Heart left ventricle (tissue), 16 donors: ENCODE measurements around the gene GEN1. TPM values are rescaled to one million over a fixed set of nuclear protein-coding genes. Genes with fewer than 3 reads are reported as not detected.

Experiments used
- ATAC-seq, 4 donors: fragments of 200-7000 bp; cut with Tn5 transposase; one replicate each; pipeline ENCODE4 v1.9.1; 2020 to 2022; ENCODE audit warnings: moderate library complexity in 4 of 4, mild to moderate bottlenecking in 3 of 4, moderate number of reproducible peaks in 1 of 4
- DNase-seq, 5 donors: peaks; one replicate each; pipeline ENCODE4 v3.0.0-alpha.2; 2020
- H3K27ac ChIP-seq, 12 donors: fragments of 200-600 bp; sonication (generic) in 4 of 12; one replicate each; pipeline versions ENCODE4 v1.5.0 to v1.8.0; 2016 to 2022; ENCODE audit warnings: mild to moderate bottlenecking in 2 of 12
- H3K27me3 ChIP-seq, 9 donors: fragments of 200-600 bp; sonication (generic) in 2 of 9; one replicate each; pipeline versions ENCODE4 v1.5.1 to v1.8.0; 2016 to 2022; ENCODE audit warnings: mild to moderate bottlenecking in 3 of 9
- H3K36me3 ChIP-seq, 9 donors: fragments of 200-600 bp; sonication (generic) in 2 of 9; one replicate each; pipeline versions ENCODE4 v1.5.0 to v1.8.0; 2018 to 2022; ENCODE audit warnings: mild to moderate bottlenecking in 2 of 9
- H3K4me1 ChIP-seq, 12 donors: fragments of 200-600 bp; sonication (generic) in 4 of 12; one replicate each; pipeline versions ENCODE4 v1.5.0 to v1.8.0; 2016 to 2022; ENCODE audit warnings: mild to moderate bottlenecking in 3 of 12
- H3K4me3 ChIP-seq, 12 donors: fragments of 200-600 bp; sonication (generic) in 4 of 12; one replicate each; pipeline versions ENCODE4 v1.5.0 to v1.8.0; 2017 to 2022; ENCODE audit warnings: mild to moderate bottlenecking in 9 of 12, moderate library complexity in 4 of 12
- H3K9me3 ChIP-seq, 12 donors: fragments of 200-600 bp; sonication (generic) in 4 of 12; one replicate each; pipeline versions ENCODE4 v1.5.0 to v1.8.0; 2016 to 2022; ENCODE audit warnings: mild to moderate bottlenecking in 1 of 12
- CTCF ChIP-seq, 12 donors: fragments of 200-600 bp; sonication (generic) in 4 of 12; IDR thresholded peaks; one replicate each; pipeline versions ENCODE4 v1.5.0 to v1.8.0; 2018 to 2022; ENCODE audit warnings: antibody characterized with exemption in 12 of 12, mild to moderate bottlenecking in 5 of 12
- POLR2A ChIP-seq, 2 donors: fragments of 450-650 bp; IDR thresholded peaks; one replicate each; pipeline ENCODE4 v1.6.1; 2017; ENCODE audit warnings: antibody characterized with exemption in 2 of 2, mild to moderate bottlenecking in 2 of 2, moderate library complexity in 2 of 2
- WGBS, 4 donors: extraction: QIAGEN DNeasy Blood & Tissue Kit in 2 of 4; methylation state at CpG; one replicate each; pipeline versions ENCODE4 v1.1.5 to v1.1.7; 2013 to 2018; 5-methylcytosine and 5-hydroxymethylcytosine counted together
- intact Hi-C, 10 donors: fragments of 100-400 bp; cut with DNase I; formaldehyde crosslinking; loops; one replicate each; pipeline versions ENCODE4 v1.11.1 to v1.14.2; 2022
- polyA plus RNA-seq, 2 donors: library from polyadenylated mRNA; stranded (reverse); fragments of 200-250 nt; gene quantifications; one replicate each; pipeline ENCODE4 v1.2.3, GENCODE V29; 2013
- total RNA-seq, 9 donors: library from RNA; depleted of rRNA in 2 of 9; stranded (reverse); fragments of >200 nt in 2 of 9; fragmentation: NEBNext Ultra II Directional in 3 of 9; extraction: Animal tissue kit (Norgen Biotek cat#: 25700) in 3 of 9; gene quantifications; one replicate each; pipeline versions ENCODE4 v1.1.0 to v1.2.4, GENCODE V29; 2016 to 2023
- donor health status: ischemic (EF 13 %, LVEDD 7.1; RV severe dilation, severe dysfunction).
- donor health status: healthy with polysubstance abuse.
- donor health status: DM: no; HTN: yes; CAD: no.
- donor health status: DM: no; HTN: no; CAD: no.
- donor health status: ischemic (EF 25% LVEDD 6.9; RV normal size, moderate dysfunction).
- donor health status: ischemic (EF 25% LVEDD 5.7; RV mildly dilated, moderate dysfunction).
- donor health status: healthy.
- donor health status: DM: yes; HTN: yes; CAD: no.
- donor health status: ischemic (EF 35%, LVEDD 5.7; RV mildly dilated, moderate dysfunction).
- donor health status: nonischemic (EF 11% LVEDD 7.7; RV severe dilation, severe dysfunction).
- donor health status: DM: yes; HTN: yes; CAD: no.
- donor health status: PGD.
- donor health status: ischemic (EF 29% LVEDD 5.4; RV normal size, mild dysfunction).
- donor health status: nonischemic (EF 23%, LVEDD 6.1; RV moderate dilation, normal function).

Gene GEN1
- total and polyA plus RNA-seq, 11 donors: 1.0 to 8.8 (median 3.0) TPM

- intact Hi-C loops: no loop called here
- 83 to 89% (median 86%) methylated on average over 4 of the region's 4 CpGs for WGBS, 4 donors
- DNase-seq: no peak
- peaks cover 0 to 19% (median 10%) of the 10 kb centered on the region in 12 donors for H3K4me1 ChIP-seq
- H3K27me3 ChIP-seq: no peaks in the 10 kb centered on the region
- no peak for ATAC-seq
- peaks cover 0 to 29% (median 17%) of the 10 kb centered on the region in 9 donors for H3K36me3 ChIP-seq
- TF ChIP-seq CTCF (IDR thresholded peaks at IDR 0.05) (no peak), POLR2A (IDR thresholded peaks at IDR 0.05) (no peak)
- no peaks in the 10 kb centered on the region for H3K9me3 ChIP-seq
- H3K27ac ChIP-seq: no peak overlapping the region
- no peak overlapping the region for H3K4me3 ChIP-seq
These were observed 6.1 kb upstream of the GEN1 start for GRCh38 chr2:17747684-17748452.

- Histone ChIP-seq H3K36me3 (peaks cover 0 to 20% (median 16%) of the 10 kb centered on the region in 9 donors), H3K4me3 (no peak overlapping the region), H3K27ac (no peak overlapping the region), H3K9me3 (no peaks in the 10 kb centered on the region), H3K27me3 (no peaks in the 10 kb centered on the region), H3K4me1 (peaks cover 0 to 21% (median 11%) of the 10 kb centered on the region in 12 donors)
- ATAC-seq (no peak), DNase-seq (no peak)
- no peak for TF ChIP-seq CTCF (IDR thresholded peaks at IDR 0.05)
- no peak for TF ChIP-seq POLR2A (IDR thresholded peaks at IDR 0.05)
- intact Hi-C loops: no loop called here
- 89 to 95% (median 92%) methylated on average over 6 of the region's 6 CpGs for WGBS, 4 donors
These were observed 5.2 kb upstream of the GEN1 start for GRCh38 chr2:17748745-17749144.

- TF ChIP-seq POLR2A (IDR thresholded peaks at IDR 0.05) (no peak), CTCF (IDR thresholded peaks at IDR 0.05) (no peak)
- no peaks in the 10 kb centered on the region for H3K27me3 ChIP-seq
- peaks cover 0 to 27% (median 17%) of the 10 kb centered on the region in 12 donors for H3K4me1 ChIP-seq
- ATAC-seq: no peak
- H3K36me3 ChIP-seq: peaks cover 0 to 8% (median 4%) of the 10 kb centered on the region in 9 donors
- no peak for DNase-seq
- intact Hi-C loops: loop anchor here in 7 of 10 donors (5.0 to 10.0 kb wide), 3 partner anchors 72 to 82 kb away; no protein-coding TSS in a partner anchor
- WGBS, 4 donors: 82 to 92% (median 84%) methylated on average over 2 of the region's 2 CpGs
- no peak overlapping the region for H3K4me3 ChIP-seq
- H3K9me3 ChIP-seq: no peaks in the 10 kb centered on the region
- H3K27ac ChIP-seq: no peak overlapping the region
These were observed 4.0 kb upstream of the GEN1 start for GRCh38 chr2:17749753-17750438.

DNA sequence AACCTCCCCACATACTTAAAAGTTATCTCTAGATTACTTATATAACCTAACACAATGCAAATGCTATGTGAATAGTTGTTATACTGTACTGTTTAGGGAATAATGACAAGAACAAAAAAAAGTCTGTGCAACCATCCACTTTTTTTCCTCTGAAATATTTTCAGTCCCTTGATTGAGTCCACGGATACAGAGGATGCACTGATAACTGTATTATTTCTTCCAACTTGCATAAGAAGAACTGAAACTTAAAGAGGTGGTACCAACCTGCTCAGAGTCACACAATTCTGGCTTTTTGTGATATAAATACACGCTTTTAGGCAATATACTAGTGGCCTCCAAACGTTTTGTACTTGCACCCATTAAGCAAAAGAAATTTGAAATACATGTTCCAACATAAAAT lies 1.7 kb upstream of the GEN1 start:
- DNase-seq (no peak), ATAC-seq (no peak)
- H3K27me3 ChIP-seq: no peaks in the 10 kb centered on the region
- H3K4me3 ChIP-seq: peak overlapping the region in 9 of 12 donors; percentile 71 to 100 (median 95)
- TF ChIP-seq CTCF (IDR thresholded peaks at IDR 0.05): no peak
- no peak for TF ChIP-seq POLR2A (IDR thresholded peaks at IDR 0.05)
- intact Hi-C loops: loop anchor here in 7 of 10 donors (5.0 to 10.0 kb wide), 3 partner anchors 70 to 80 kb away; no protein-coding TSS in a partner anchor
- H3K36me3 ChIP-seq: no peaks in the 10 kb centered on the region
- H3K9me3 ChIP-seq: no peaks in the 10 kb centered on the region
- peaks cover 0 to 49% (median 27%) of the 10 kb centered on the region in 12 donors for H3K4me1 ChIP-seq
- H3K27ac ChIP-seq: peak overlapping the region in 1 of 12 donors; percentile 96
- 35 to 48% (median 41%) methylated on average over 3 of the region's 3 CpGs for WGBS, 4 donors
